Fibroblast of lung (primary cell): ENCODE data around the gene C1QTNF7. TPM values are rescaled to one million over a fixed set of nuclear protein-coding genes. Genes with fewer than 3 reads are reported as not detected.

Source experiments
- DNase-seq, 2 donors: peaks; one replicate each; pipeline versions ENCODE4 v3.0.0 to v3.0.0-alpha.2; 2010; ENCODE audit warnings: low read depth in 2 of 2
- H2AFZ ChIP-seq: 2 replicates; pipeline ENCODE4 v1.5.1; 2012; ENCODE audit warnings: low read length, control low read depth, inconsistent platforms
- H3K27ac ChIP-seq: 2 replicates; pipeline ENCODE4 v1.5.1; 2011; ENCODE audit warnings: low read length, control low read depth; ENCODE audit not compliant: insufficient read depth
- H3K27me3 ChIP-seq: 2 replicates; pipeline ENCODE4 v1.5.1; 2011; ENCODE audit warnings: mild to moderate bottlenecking, low read length; ENCODE audit not compliant: control insufficient read depth, insufficient read depth
- H3K36me3 ChIP-seq: 2 replicates; pipeline ENCODE4 v1.5.1; 2011; ENCODE audit warnings: low read length; ENCODE audit not compliant: control insufficient read depth, insufficient read depth
- H3K4me1 ChIP-seq: 2 replicates; pipeline ENCODE4 v1.5.1; 2011; ENCODE audit warnings: low read length; ENCODE audit not compliant: control insufficient read depth, insufficient read depth; ENCODE audit errors: extremely low read depth
- H3K4me2 ChIP-seq: 2 replicates; pipeline ENCODE4 v1.5.1; 2011; ENCODE audit warnings: low read length, control low read depth; ENCODE audit not compliant: insufficient read depth; ENCODE audit errors: extremely low read depth
- H3K4me3 ChIP-seq, 4 experiments: fragments of 200-600 bp in 1 of 4; sonication (generic) in 1 of 4; replicated peaks in 1 of 4; 2 replicates each; pipeline ENCODE4 v1.5.1; 2011 to 2016; ENCODE audit warnings: low read length in 4 of 4, low read depth in 3 of 4, mild to moderate bottlenecking in 3 of 4, control low read depth in 2 of 4, inconsistent platforms in 1 of 4, mixed read lengths in 1 of 4; ENCODE audit not compliant: insufficient read depth in 1 of 4; ENCODE audit errors: control extremely low read depth in 1 of 4
- H3K79me2 ChIP-seq: 2 replicates; pipeline ENCODE4 v1.5.1; 2012; ENCODE audit warnings: mild to moderate bottlenecking, low read length, inconsistent platforms; ENCODE audit not compliant: control insufficient read depth, insufficient read depth
- H3K9ac ChIP-seq: 2 replicates; pipeline ENCODE4 v1.5.1; 2011; ENCODE audit warnings: mild to moderate bottlenecking, low read length, control low read depth; ENCODE audit not compliant: insufficient read depth
- H3K9me3 ChIP-seq: 2 replicates; pipeline ENCODE4 v1.5.1; 2012; ENCODE audit warnings: low read depth, low read length; ENCODE audit not compliant: control insufficient read depth, insufficient read depth
- H4K20me1 ChIP-seq: 2 replicates; pipeline ENCODE4 v1.5.1; 2011; ENCODE audit warnings: low read length; ENCODE audit not compliant: control insufficient read depth, insufficient read depth; ENCODE audit errors: extremely low read depth
- EZH2 ChIP-seq: IDR thresholded peaks from 2 replicates; pipeline ENCODE4 v1.5.1; 2012; ENCODE audit warnings: low read length, control low read depth, mild to moderate bottlenecking; ENCODE audit errors: missing control alignments
- polyA plus RNA-seq, 2 donors: library from polyadenylated mRNA; depleted of rRNA in 1 of 2; stranded (reverse) in 1 of 2; unstranded in 1 of 2; fragments of >200 nt; gene quantifications; 2 replicates each; pipeline ENCODE4 v1.2.1, GENCODE V29; 2011 to 2012; ENCODE audit warnings: missing spikeins in 1 of 2
- total RNA-seq: library from RNA; depleted of rRNA; stranded (reverse); fragments of >200 nt; gene quantifications from 2 replicates; pipeline ENCODE4 v1.2.1, GENCODE V29; 2014
- TF ChIP-seq, protein P1 (sequence below), 2 donors: IDR thresholded peaks in 1 of 2; conservative IDR thresholded peaks in 1 of 2; 1 replicate in 1 of 2; 2 replicates in 1 of 2; pipeline ENCODE4 v1.5.1; 2011 to 2012; ENCODE audit warnings: low read length in 2 of 2, control low read depth in 1 of 2, inconsistent platforms in 1 of 2, low read depth in 1 of 2, mild to moderate bottlenecking in 1 of 2

Gene C1QTNF7
- total and polyA plus RNA-seq, 2 donors (not counting 1 experiment from before 2014, with no cell fraction given): 3.0 to 4.9 TPM

DNA sequence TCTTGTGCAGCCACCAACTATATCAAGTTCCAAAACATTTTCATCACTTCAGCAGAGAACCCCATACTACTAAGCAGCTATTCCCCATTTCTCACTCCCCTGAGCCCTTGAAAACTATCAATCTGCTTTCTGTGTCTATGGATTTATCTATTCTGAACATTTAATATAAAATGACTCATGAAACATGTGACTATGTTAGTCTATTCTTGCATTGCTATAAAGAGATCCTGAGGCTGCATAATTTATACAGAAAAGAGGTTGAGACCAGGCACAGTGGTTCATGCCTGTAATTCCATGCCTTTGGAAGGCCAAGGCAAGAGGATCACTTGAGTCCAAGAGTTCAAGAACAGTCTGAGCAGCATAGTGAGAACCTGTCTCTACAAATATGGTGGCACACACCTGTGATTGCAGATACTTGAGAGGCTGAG is 10.6 kb upstream of the C1QTNF7 start:
- no peak for DNase-seq
- no peaks in the 10 kb centered on the region for H3K36me3 ChIP-seq
- H4K20me1 ChIP-seq: no peaks in the 10 kb centered on the region
- no peak overlapping the region for H3K9ac ChIP-seq
- TF ChIP-seq, protein P1, sequence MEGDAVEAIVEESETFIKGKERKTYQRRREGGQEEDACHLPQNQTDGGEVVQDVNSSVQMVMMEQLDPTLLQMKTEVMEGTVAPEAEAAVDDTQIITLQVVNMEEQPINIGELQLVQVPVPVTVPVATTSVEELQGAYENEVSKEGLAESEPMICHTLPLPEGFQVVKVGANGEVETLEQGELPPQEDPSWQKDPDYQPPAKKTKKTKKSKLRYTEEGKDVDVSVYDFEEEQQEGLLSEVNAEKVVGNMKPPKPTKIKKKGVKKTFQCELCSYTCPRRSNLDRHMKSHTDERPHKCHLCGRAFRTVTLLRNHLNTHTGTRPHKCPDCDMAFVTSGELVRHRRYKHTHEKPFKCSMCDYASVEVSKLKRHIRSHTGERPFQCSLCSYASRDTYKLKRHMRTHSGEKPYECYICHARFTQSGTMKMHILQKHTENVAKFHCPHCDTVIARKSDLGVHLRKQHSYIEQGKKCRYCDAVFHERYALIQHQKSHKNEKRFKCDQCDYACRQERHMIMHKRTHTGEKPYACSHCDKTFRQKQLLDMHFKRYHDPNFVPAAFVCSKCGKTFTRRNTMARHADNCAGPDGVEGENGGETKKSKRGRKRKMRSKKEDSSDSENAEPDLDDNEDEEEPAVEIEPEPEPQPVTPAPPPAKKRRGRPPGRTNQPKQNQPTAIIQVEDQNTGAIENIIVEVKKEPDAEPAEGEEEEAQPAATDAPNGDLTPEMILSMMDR (conservative IDR thresholded peaks at IDR 0.05 in 1 of 2, IDR thresholded peaks at IDR 0.05 in 1 of 2; ENCODE audit: low read depth in 1 of 2, low read length in 2 of 2): no peak
- no peak for TF ChIP-seq EZH2
- no peak overlapping the region for H2AFZ ChIP-seq
- H3K27me3 ChIP-seq: no peaks in the 10 kb centered on the region
- H3K4me2 ChIP-seq: no peak overlapping the region
- H3K4me3 ChIP-seq: no peak overlapping the region
- no peaks in the 10 kb centered on the region for H3K79me2 ChIP-seq
- no peaks in the 10 kb centered on the region for H3K9me3 ChIP-seq
- no peak overlapping the region for H3K27ac ChIP-seq
- H3K4me1 ChIP-seq: peaks cover 5% of the 10 kb centered on the region

DNA sequence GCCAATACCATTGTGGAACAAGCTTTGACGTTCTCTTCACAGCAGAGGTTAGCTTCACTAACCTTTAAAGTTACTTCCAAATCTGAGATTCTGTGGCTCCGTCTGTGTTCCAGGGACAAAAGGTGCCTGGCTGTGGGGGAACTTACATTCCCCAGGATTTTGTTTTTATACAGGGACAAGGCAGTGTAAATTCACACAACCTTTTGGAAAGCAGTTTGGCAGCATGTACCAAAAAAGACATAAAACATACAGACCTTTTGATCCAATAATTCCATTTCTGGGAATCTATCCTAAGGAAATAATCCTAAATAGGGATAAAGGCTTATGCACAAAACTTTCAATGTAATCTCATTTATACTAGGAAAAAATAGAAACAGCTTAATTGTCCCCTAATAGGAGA is 8.9 kb upstream of the C1QTNF7 start:
- Histone ChIP-seq H3K4me2 (no peak overlapping the region), H3K36me3 (no peaks in the 10 kb centered on the region), H3K4me3 (no peak overlapping the region), H3K27me3 (no peaks in the 10 kb centered on the region), H2AFZ (no peak overlapping the region), H4K20me1 (no peaks in the 10 kb centered on the region), H3K9ac (no peak overlapping the region), H3K27ac (no peak overlapping the region), H3K4me1 (peaks cover 5% of the 10 kb centered on the region), H3K9me3 (no peaks in the 10 kb centered on the region), H3K79me2 (no peaks in the 10 kb centered on the region)
- no peak for TF ChIP-seq EZH2
- TF ChIP-seq, protein P1 (conservative IDR thresholded peaks at IDR 0.05 in 1 of 2, IDR thresholded peaks at IDR 0.05 in 1 of 2; ENCODE audit: low read depth in 1 of 2, low read length in 2 of 2): no peak
- DNase-seq: no peak

DNA sequence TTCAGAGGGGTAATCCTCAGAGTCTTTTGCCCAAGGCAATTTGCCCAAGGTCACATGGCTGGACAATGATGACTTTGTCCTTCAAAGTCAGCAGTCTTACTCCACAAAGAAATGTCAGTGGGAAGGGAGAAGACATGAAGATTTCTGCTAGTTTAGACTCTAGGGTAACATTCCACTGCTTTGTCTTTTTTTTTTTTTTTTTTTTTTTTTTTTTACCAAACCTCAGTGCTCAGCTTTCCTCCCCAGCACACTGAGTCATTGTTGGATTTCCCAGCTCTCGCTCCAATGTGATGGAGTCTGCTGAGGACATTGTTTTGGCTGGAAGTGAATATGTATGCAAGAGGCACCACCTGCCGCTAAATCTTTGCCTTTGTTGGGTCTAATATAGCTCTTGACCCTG is 7.2 kb upstream of the C1QTNF7 start:
- Histone ChIP-seq H3K4me3 (no peak overlapping the region), H2AFZ (no peak overlapping the region), H3K79me2 (no peaks in the 10 kb centered on the region), H3K27ac (no peak overlapping the region), H3K9ac (no peak overlapping the region), H3K4me2 (no peak overlapping the region), H3K9me3 (no peaks in the 10 kb centered on the region), H3K4me1 (no peaks in the 10 kb centered on the region), H4K20me1 (no peaks in the 10 kb centered on the region), H3K36me3 (no peaks in the 10 kb centered on the region), H3K27me3 (no peaks in the 10 kb centered on the region)
- peak; percentile 73 to 80 for DNase-seq
- no peak for TF ChIP-seq EZH2
- TF ChIP-seq, protein P1 (conservative IDR thresholded peaks at IDR 0.05 in 1 of 2, IDR thresholded peaks at IDR 0.05 in 1 of 2; ENCODE audit: low read depth in 1 of 2, low read length in 2 of 2): peak in 1 of 2 donors; percentile 3
